ENCODE results near the gene TAS1R1. TPM values are rescaled to one million over a fixed set of nuclear protein-coding genes. Genes with fewer than 3 reads are reported as not detected.

The TAS1R1 gene
- total and polyA plus RNA-seq, 9 of the 15 experiments (the other 6 are each of a cell fraction or from before 2014, with no cell fraction given): 0.06 TPM; not detected in 8

GRCh38 chr1:6614019-6614928 lies 59.2 kb downstream of the TAS1R1 start:
- peak overlapping the region; percentile 60; the same call in 1 of the 2 replicates for H2AFZ ChIP-seq (ENCODE audit: low read depth, low read length)
- no TSS peak for BruUV-seq (replicated peaks)
- H3K9me3 ChIP-seq (replicated peaks; ENCODE audit: control insufficient read depth, insufficient read depth, low read depth, low read length): no peaks in the 10 kb centered on the region
- ATAC-seq: peak; percentile 18
- H3K4me1 ChIP-seq (replicated peaks in 1 of 2; ENCODE audit: control insufficient read depth in 2 of 2, insufficient read depth in 2 of 2, low read length in 2 of 2): peaks cover 20 to 44% of the 10 kb centered on the region in 2 experiments
- H3K4me2 ChIP-seq (ENCODE audit: insufficient read depth, low read length): peak overlapping the region; percentile 76; the same call in 1 of the 2 replicates
- WGBS (ENCODE audit: insufficient coverage, low coverage, missing lambda C conversion rate): 1% methylated on average over 28 of the region's 117 CpGs
- H3K79me2 ChIP-seq (ENCODE audit: control insufficient read depth, insufficient read depth, low read length): peaks cover 71% of the 10 kb centered on the region
- H3K27ac ChIP-seq (ENCODE audit: extremely low read depth, low read depth, low read length): peak overlapping the region; percentile 93
- H4K20me1 ChIP-seq (replicated peaks; ENCODE audit: control insufficient read depth, insufficient read depth, low read length): peaks cover 14% of the 10 kb centered on the region
- peak; percentile 91 to 97 (median 95) for DNase-seq (ENCODE audit: extremely low read depth in 1 of 4, low spot score in 3 of 4)
- ChIA-PET POLR2A (interaction anchor here (0.6 to 1.2 kb wide), 6 partner anchors 9 to 53 kb away, joined by 3 to 10 read pairs (median 4); partner anchors contain the start of gene KLHL21), CTCF (ENCODE audit: low intra/inter-chr PET ratio) (no interaction called here)
- FAIRE-seq: no peak
- H3K9me1 ChIP-seq (ENCODE audit: control insufficient read depth, insufficient read depth, low read length): no peaks in the 10 kb centered on the region
- peaks cover 31% of the 10 kb centered on the region; the same call in 2 of the 3 replicates for H3K36me3 ChIP-seq (ENCODE audit: control insufficient read depth, insufficient read depth, low read length)
- H3K4me3 ChIP-seq: peak overlapping the region; percentile 97
- intact Hi-C loops (cut with micrococcal nuclease): no loop called here
- in situ Hi-C loops (cut with MboI): no loop called here
- H3K27me3 ChIP-seq (ENCODE audit: control insufficient read depth in 2 of 2, insufficient read depth in 2 of 2, low read length in 2 of 2): no peaks in the 10 kb centered on the region
- H3K9ac ChIP-seq (ENCODE audit: insufficient read depth in 1 of 2, low read depth in 2 of 2, low read length in 2 of 2): peak overlapping the region; percentile 79 to 97
- TF ChIP-seq MTA3 (IDR thresholded peaks at IDR 0.05; ENCODE audit: borderline replicate concordance) (no peak), TSHZ1 (CRISPR knock-in tag; IDR thresholded peaks at IDR 0.05) (no peak), MLLT1 (IDR thresholded peaks at IDR 0.05) (no peak), HINFP (tag; conservative IDR thresholded peaks at IDR 0.05; ENCODE audit: low read depth) (no peak), CUX1 (CRISPR knock-in tag; IDR thresholded peaks at IDR 0.05) (no peak)
